Epithelial cell of proximal tubule (primary cell): Measurements from ENCODE around the gene COL28A1. TPM values are rescaled to one million over a fixed set of nuclear protein-coding genes. Genes with fewer than 3 reads are reported as not detected.

Experiments used
- DNase-seq: peaks from one replicate; pipeline ENCODE4 v3.0.0-alpha.2; 2011; ENCODE audit warnings: low read depth
- H3K4me3 ChIP-seq: 2 replicates; pipeline ENCODE4 v1.5.1; 2011; ENCODE audit warnings: low read depth, mild to moderate bottlenecking, low read length
- CTCF ChIP-seq: conservative IDR thresholded peaks from 2 replicates; pipeline ENCODE4 v1.5.1; 2012; ENCODE audit warnings: low read depth, mild to moderate bottlenecking, low read length
- total RNA-seq: library from RNA; depleted of rRNA; stranded (reverse); fragments of >200 nt; gene quantifications from 2 replicates; pipeline ENCODE4 v1.2.3, GENCODE V29; 2015

COL28A1 gene
- total RNA-seq, 1 donor from 2014 or later, result 0.40 TPM

- H3K4me3 ChIP-seq, result peak overlapping the region; percentile 54
- TF ChIP-seq CTCF, result peak; percentile 97
- DNase-seq, result no peak
These were observed 111.4 kb downstream of the COL28A1 start for GRCh38 chr7:7424151-7424873.

GRCh38 chr7:7422641-7423040 is 113.0 kb downstream of the COL28A1 start:
- DNase-seq, result no peak
- H3K4me3 ChIP-seq, result no peak overlapping the region
- no peak for TF ChIP-seq CTCF

- no peak for TF ChIP-seq CTCF
- no peak overlapping the region for H3K4me3 ChIP-seq
- no peak for DNase-seq
These were observed 113.8 kb downstream of the COL28A1 start for GRCh38 chr7:7421826-7422225.

GRCh38 chr7:7418997-7419396 is 116.7 kb downstream of the COL28A1 start:
- H3K4me3 ChIP-seq, result no peak overlapping the region
- no peak for DNase-seq
- no peak for TF ChIP-seq CTCF

GRCh38 chr7:7417851-7418250 is 117.8 kb downstream of the COL28A1 start:
- TF ChIP-seq CTCF, result no peak

GRCh38 chr7:7417414-7417813 is 118.3 kb downstream of the COL28A1 start:
- no peak overlapping the region for H3K4me3 ChIP-seq
- no peak for TF ChIP-seq CTCF
- DNase-seq, result no peak

More at GRCh38 chr7:7417851-7418250, 117.8 kb downstream of the COL28A1 start:
- no peak overlapping the region for H3K4me3 ChIP-seq
- no peak for DNase-seq
